Muscle layer of colon (tissue), 2 donors: ENCODE data around the gene C2CD4A.

Experiments used
- H3K27ac ChIP-seq: one replicate; pipeline ENCODE4 v1.7.0; 2013; ENCODE audit warnings: low read depth, mild to moderate bottlenecking, low read length, moderate library complexity
- H3K27me3 ChIP-seq, 2 donors: one replicate each; pipeline ENCODE4 v1.7.0; 2013; ENCODE audit warnings: low read length in 2 of 2, mild to moderate bottlenecking in 2 of 2; ENCODE audit not compliant: insufficient read depth in 2 of 2, control insufficient read depth in 1 of 2
- H3K36me3 ChIP-seq: one replicate; pipeline ENCODE4 v1.7.0; 2013; ENCODE audit warnings: mild to moderate bottlenecking, low read length; ENCODE audit not compliant: insufficient read depth
- H3K4me1 ChIP-seq: one replicate; pipeline ENCODE4 v1.7.0; 2013; ENCODE audit warnings: mild to moderate bottlenecking, low read length; ENCODE audit not compliant: insufficient read depth
- H3K4me3 ChIP-seq, 2 donors: one replicate each; pipeline ENCODE4 v1.7.0; 2013; ENCODE audit warnings: low read length in 2 of 2, low read depth in 1 of 2, mild to moderate bottlenecking in 1 of 2, moderate library complexity in 1 of 2
- H3K9ac ChIP-seq: one replicate; pipeline ENCODE4 v1.7.0; 2013; ENCODE audit warnings: low read length
- H3K9me3 ChIP-seq: one replicate; pipeline ENCODE4 v1.7.0; 2013; ENCODE audit warnings: mild to moderate bottlenecking, low read length
- donor health status: abdominal sarcoma.
- donor health status: Adenocarcinoma of cecum.

Gene C2CD4A

DNA sequence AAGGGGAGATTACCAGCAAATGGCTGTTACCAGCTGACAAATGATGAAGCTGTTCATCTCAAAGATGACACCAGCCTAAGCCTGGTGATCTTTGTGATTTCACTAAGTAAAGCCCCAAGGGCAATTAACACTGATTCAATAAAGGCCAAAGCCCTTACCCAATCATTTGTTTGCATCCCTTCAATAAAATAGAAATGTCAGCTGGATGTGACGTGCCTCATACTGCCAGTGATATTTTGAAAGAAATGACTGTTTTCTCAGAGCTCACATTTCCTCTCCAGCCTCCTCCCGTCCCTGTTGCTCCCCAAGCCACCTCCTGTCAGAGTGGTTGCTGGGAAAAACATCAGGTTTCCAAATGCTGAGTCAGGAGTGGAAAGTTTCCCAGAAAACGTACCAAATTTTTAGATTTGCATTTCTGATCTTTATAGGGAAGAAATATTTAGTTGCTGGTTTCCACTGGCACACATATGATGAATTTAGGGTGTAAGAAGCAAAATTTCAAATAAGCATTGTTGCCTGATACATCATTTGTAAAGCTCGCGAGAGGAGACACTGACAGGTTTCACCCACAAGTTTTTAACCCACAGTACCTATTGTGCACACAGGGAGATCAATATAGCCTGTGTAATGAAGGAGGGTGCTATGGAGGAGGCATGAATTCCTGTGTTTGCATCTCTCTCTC is 21.0 kb downstream of the C2CD4A start:
- no peaks in the 10 kb centered on the region for H3K27me3 ChIP-seq
- H3K4me3 ChIP-seq, result no peak overlapping the region
- no peaks in the 10 kb centered on the region for H3K36me3 ChIP-seq
- H3K9ac ChIP-seq, result no peak overlapping the region
- H3K4me1 ChIP-seq, result no peaks in the 10 kb centered on the region
- no peaks in the 10 kb centered on the region for H3K9me3 ChIP-seq
- H3K27ac ChIP-seq, result no peak overlapping the region

DNA sequence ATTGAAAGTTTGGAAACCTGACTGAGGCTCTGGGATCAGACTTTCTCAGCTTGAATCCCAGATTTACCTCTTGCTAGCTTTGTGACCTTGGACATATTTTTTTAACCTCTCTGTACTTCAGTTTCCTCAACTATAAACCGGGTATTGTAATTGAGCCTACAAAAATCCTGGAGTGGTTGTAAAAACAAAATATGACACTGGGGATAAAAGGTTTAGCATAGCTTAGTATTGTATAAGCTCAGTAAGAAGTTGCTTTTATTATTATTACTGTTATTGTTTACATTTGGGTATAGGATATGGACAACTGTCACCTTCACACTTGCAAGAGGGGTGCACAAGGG is 21.5 kb downstream of the C2CD4A start:
- Histone ChIP-seq H3K9ac (no peak overlapping the region), H3K4me3 (no peak overlapping the region), H3K36me3 (no peaks in the 10 kb centered on the region), H3K9me3 (no peaks in the 10 kb centered on the region), H3K27ac (no peak overlapping the region), H3K27me3 (no peaks in the 10 kb centered on the region), H3K4me1 (no peaks in the 10 kb centered on the region)

DNA sequence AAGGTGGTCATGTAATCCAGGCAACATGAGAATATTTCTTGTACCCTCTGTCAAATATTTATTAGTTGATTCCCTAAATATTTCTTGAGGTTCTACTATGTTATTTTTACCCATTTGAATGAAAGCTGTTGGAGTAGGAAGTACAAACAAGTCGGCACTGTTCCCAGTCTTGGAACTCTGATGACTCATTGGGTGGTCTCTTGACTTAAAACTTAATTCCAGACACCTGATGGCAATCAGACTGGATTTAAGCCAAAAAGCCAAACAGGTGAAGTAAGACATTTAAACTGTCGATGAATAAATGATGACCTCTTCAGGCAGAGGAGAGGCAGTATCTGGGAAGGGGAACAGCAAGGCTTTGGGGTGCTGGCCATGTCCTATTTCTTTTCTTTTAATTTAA is 22.8 kb downstream of the C2CD4A start:
- no peaks in the 10 kb centered on the region for H3K4me1 ChIP-seq

DNA sequence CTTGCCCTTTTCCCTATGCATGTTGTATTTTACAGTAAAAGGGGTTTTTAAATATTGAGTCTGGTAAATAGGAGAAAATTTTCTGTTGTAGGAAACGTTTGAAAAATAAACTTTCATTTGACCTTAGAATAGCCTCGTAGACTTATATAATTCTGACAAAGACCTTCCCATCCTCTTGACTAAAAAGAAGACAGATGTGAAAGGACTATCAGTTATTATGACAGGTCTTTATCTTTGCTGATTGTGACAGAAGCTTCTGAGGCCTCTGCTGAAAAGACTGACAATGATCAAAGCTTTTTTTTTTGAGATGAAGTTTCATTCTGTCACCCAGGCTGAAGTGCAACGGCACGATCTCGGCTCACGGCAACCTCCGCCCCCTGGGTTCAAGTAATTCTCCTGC is 24.2 kb downstream of the C2CD4A start:
- no peaks in the 10 kb centered on the region for H3K4me1 ChIP-seq
- no peaks in the 10 kb centered on the region for H3K27me3 ChIP-seq
- H3K36me3 ChIP-seq, result no peaks in the 10 kb centered on the region
- H3K9ac ChIP-seq, result no peak overlapping the region
- H3K4me3 ChIP-seq, result no peak overlapping the region
- H3K27ac ChIP-seq, result no peak overlapping the region
- H3K9me3 ChIP-seq, result no peaks in the 10 kb centered on the region

More for the DNA sequence above, 22.8 kb downstream of the C2CD4A start:
- Histone ChIP-seq H3K9me3 (no peaks in the 10 kb centered on the region), H3K27ac (no peak overlapping the region), H3K9ac (no peak overlapping the region), H3K36me3 (no peaks in the 10 kb centered on the region), H3K4me3 (no peak overlapping the region), H3K27me3 (no peaks in the 10 kb centered on the region)

DNA sequence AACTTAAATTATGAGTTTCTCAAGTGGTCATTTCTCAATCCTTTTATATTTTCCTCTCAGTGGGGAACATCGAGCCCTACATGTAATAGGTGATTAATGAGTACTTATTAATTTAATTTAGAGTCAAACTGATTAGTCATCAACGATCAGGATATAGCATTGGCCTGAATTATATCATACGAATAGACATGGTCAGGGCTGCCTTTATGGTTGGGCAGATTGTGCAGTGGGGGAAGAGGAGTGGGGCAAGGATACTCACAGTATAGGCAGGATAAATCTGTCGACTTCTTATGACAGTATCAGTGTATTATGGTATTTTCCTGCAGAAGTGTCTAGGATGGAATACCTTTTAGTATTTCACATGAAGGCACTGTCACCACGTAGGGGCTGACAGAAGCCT is 27.0 kb downstream of the C2CD4A start:
- Histone ChIP-seq H3K9me3 (no peaks in the 10 kb centered on the region), H3K4me3 (no peak overlapping the region), H3K36me3 (no peaks in the 10 kb centered on the region), H3K27ac (no peak overlapping the region), H3K27me3 (no peaks in the 10 kb centered on the region), H3K4me1 (no peaks in the 10 kb centered on the region), H3K9ac (no peak overlapping the region)

DNA sequence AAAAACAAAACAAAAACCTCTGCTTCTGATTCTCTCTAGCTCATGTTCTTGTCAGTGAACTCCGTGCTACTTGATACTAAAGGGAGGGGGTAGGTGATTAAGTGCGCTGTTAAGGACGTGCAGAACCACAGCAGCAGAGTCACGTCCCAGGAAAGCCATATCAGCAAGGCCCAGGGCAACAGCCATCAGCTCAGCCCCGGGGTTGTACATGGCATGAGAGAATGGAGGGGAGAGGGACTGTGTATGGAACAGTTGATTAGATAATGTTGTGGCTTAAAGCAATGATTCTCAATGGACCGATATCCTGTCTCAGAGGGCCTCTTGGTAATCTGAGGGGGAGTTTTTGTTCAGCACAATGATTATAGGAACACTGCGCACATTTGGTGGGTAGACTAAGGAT is 27.6 kb downstream of the C2CD4A start:
- Histone ChIP-seq H3K36me3 (no peaks in the 10 kb centered on the region), H3K9ac (no peak overlapping the region), H3K27me3 (no peaks in the 10 kb centered on the region), H3K27ac (no peak overlapping the region), H3K4me1 (no peaks in the 10 kb centered on the region), H3K4me3 (no peak overlapping the region), H3K9me3 (no peaks in the 10 kb centered on the region)

DNA sequence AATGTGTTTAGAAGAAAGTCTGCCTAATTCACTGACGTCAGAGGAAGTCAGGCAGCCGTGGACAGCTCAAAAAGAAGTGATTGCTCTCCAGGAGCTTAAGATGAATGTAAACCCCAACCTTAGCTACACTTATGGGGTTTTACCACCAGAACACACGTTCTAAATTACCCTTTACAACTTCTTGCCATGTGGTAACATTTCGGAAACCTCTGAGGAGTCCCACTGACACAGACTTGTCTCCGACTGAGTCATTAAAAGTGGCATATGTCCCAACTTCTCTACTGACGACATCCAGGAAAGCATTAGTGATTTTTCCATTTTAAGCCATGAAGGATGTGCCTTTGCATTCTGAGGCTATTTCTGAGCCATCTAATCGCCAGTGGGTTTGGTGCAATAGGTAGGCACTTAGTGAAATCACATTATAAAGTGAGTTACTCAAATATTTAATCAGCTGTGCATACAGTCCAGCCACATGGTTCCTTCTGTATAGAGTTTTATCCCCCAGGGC is 32.4 kb downstream of the C2CD4A start:
- Histone ChIP-seq H3K4me3 (no peak overlapping the region), H3K9ac (no peak overlapping the region), H3K27ac (no peak overlapping the region), H3K36me3 (no peaks in the 10 kb centered on the region), H3K9me3 (no peaks in the 10 kb centered on the region), H3K4me1 (no peaks in the 10 kb centered on the region), H3K27me3 (no peaks in the 10 kb centered on the region)

DNA sequence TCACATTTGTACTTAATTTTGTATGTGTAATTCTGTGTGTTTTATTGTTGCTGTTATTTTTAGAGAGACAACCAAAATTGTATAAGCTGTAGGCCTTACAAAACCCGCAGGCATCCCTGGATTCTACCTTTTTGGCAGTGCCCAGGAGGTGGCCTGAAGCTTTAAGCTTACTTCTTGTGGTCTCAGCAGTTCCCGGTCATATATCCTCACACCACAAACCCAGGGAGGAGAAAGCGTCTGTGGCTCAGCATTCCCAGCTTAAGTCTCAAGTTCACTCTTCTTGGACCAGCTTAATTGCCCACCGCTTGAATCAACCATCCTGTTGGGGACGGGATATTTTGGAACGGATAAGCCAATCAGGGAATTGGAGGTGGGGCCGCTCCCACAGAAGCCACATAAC is 36.7 kb downstream of the C2CD4A start:
- Histone ChIP-seq H3K9me3 (no peaks in the 10 kb centered on the region), H3K27ac (no peak overlapping the region), H3K4me3 (no peak overlapping the region), H3K9ac (no peak overlapping the region), H3K27me3 (no peaks in the 10 kb centered on the region), H3K36me3 (no peaks in the 10 kb centered on the region), H3K4me1 (no peaks in the 10 kb centered on the region)

DNA sequence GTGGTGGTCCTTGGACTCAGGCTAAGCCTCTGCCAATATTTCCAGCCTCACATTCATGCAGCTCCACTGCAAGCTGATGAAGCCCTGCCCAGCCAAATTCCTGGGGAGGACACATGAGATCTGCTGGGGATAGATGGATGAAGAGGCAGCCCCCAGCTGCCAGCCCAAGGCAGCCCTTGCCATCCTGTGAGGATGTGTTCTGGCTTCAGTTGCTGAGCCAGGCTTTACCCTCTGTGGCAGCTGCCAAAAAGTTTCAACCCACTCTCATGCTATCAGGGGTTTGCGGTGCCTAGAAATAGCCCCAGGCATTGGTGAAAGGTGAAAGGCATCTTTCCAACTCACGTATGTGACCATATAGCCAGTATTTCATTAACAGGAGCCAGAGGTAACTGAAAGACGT is 37.6 kb downstream of the C2CD4A start:
- no peak overlapping the region for H3K9ac ChIP-seq
- H3K27me3 ChIP-seq, result no peaks in the 10 kb centered on the region
- H3K4me1 ChIP-seq, result no peaks in the 10 kb centered on the region
- no peaks in the 10 kb centered on the region for H3K36me3 ChIP-seq
- H3K4me3 ChIP-seq, result no peak overlapping the region
- H3K9me3 ChIP-seq, result no peaks in the 10 kb centered on the region
- no peak overlapping the region for H3K27ac ChIP-seq

DNA sequence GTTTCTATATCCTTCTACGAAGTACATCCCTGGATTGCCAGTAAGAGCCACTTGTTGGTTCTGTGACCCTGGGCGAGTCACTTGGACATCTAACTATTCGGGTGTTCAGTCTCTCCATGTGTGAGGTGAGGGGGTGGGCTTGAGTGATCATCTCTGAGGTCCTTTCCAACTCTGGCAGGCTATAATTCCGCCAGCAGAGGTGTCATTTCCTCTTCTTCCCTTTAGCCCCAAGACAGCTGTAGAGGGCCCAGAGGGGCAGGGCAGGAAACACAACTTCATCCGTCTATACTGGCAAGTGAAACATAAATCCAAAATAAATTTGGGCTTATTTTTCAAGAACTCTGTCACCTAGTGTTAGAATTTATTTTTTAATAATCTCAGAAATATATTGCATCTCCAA is 38.1 kb downstream of the C2CD4A start:
- Histone ChIP-seq H3K36me3 (no peaks in the 10 kb centered on the region), H3K27me3 (no peaks in the 10 kb centered on the region), H3K4me3 (no peak overlapping the region), H3K9ac (no peak overlapping the region), H3K9me3 (no peaks in the 10 kb centered on the region), H3K4me1 (peaks cover 2% of the 10 kb centered on the region), H3K27ac (no peak overlapping the region)

DNA sequence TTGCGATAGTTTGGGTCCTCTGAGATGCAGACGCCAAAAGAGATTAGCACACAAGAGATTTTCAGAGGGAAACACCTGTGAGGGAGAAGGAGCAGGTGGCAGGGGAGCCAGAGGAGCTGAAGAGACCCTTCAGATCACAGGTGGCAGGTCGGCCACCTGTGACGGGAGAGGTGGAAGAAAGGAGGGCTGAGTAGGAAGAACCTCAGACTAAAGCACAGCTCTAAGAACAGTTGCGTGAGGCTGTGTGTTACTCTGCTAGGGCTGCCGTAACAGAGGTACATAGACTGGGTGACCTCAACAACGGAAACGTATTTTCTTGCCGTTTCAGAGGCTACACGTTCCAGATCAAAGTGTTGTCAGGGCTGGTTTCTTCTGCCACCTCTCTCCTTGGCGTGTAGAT is 38.5 kb downstream of the C2CD4A start:
- no peaks in the 10 kb centered on the region for H3K9me3 ChIP-seq
- no peaks in the 10 kb centered on the region for H3K27me3 ChIP-seq
- no peaks in the 10 kb centered on the region for H3K36me3 ChIP-seq
- H3K9ac ChIP-seq, result no peak overlapping the region
- no peak overlapping the region for H3K4me3 ChIP-seq
- H3K4me1 ChIP-seq, result peaks cover 6% of the 10 kb centered on the region
- no peak overlapping the region for H3K27ac ChIP-seq

DNA sequence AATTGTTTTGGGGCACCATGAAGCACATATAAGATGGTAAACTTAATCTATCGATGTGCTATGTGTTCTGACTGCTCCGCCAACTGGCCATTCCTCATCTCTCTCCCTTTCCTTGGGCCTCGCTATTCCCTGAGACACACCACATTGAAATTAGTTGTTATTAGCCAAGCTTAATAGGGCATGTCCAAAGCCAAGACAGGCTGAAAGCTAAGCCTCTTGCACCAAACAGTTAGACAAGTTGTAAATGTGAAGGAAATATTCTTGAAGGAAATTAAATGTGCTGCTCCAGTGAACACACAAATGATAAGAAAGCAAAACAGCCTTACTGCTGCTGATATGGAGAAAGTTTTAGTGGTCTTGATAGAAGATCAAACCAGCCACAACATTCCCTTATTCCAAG is 39.3 kb downstream of the C2CD4A start:
- Histone ChIP-seq H3K4me3 (no peak overlapping the region), H3K4me1 (peaks cover 14% of the 10 kb centered on the region), H3K9me3 (no peaks in the 10 kb centered on the region), H3K9ac (no peak overlapping the region), H3K27ac (no peak overlapping the region), H3K27me3 (no peaks in the 10 kb centered on the region), H3K36me3 (no peaks in the 10 kb centered on the region)
